Right ventricle myocardium inferior (tissue), 1 donor: ENCODE data around the gene KIAA0319L. TPM values are rescaled to one million over a fixed set of nuclear protein-coding genes. Genes with fewer than 3 reads are reported as not detected.

ENCODE experiments used
- ATAC-seq: fragments of 200-7000 bp; cut with Tn5 transposase; one replicate; pipeline ENCODE4 v1.9.1; 2020; ENCODE audit warnings: mild to moderate bottlenecking, moderate library complexity
- DNase-seq: peaks from one replicate; pipeline ENCODE4 v3.0.0; 2021; ENCODE audit errors: missing footprints
- intact Hi-C: fragments of 100-400 bp; cut with DNase I; formaldehyde crosslinking; loops from one replicate; pipeline ENCODE4 v1.11.0; 2022
- total RNA-seq: library from RNA; stranded (reverse); fragmentation: NEBNext Ultra II Directional; extraction: Animal tissue kit (Norgen Biotek cat#: 25700); gene quantifications from one replicate; pipeline ENCODE4 v1.2.1, GENCODE V29; 2021
- donor health status: DM: no; HTN: yes; CAD: no; lungs with severe emphysema.

Gene KIAA0319L
- total RNA-seq, 1 donor from 2014 or later = 67.7 TPM

- DNase-seq = no peak
- ATAC-seq = no peak
- intact Hi-C loops = loop anchor here (10.0 kb wide), 1 partner anchor 360 kb away; the partner anchor contains the start of gene SFPQ
Measured at GRCh38 chr1:35555212-35555584, 2.0 kb downstream of the KIAA0319L start.

DNA sequence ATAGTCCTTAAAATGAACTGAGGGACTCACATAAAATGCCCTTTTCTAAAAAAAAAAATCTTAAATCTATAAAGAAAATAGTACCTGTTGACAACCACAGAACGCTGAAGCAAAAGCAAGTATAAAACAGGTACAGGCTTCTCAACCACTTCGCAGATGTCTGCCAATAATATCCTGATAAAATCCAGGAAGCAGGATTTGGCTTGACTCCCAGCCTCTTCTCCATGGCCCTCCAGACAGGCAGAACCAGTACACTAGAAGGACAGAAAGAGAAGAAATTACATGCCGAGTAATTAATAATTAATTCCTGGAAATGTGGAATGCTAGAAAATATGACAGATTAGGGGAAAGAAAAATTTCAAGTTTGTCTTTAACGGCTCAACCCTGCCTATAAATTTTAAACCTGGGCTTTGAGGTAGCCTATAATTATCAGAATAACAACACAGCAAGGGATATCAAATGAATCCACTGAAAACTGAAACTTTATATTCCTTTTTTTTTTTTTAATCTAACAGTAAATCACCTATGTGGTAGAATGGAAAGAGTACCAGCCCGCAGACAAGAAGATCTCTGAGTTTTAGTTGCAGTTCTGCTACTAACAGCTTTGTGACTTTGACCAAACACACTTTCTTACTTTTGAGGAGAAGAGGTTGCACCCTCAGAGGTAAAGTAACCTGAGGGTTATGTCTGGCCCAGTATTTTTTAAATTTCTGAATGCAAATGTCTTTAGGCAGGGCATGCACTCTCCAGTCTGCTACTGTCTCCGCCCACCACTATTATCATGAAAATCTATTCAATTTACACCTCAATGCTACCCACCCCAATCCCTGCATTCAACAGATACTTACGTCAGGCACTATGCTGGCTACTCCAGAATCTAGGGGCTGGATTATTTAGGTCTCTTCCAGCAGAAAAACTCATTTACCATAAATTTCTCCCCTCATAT lies 2.7 kb downstream of the KIAA0319L start:
- ATAC-seq (no peak), DNase-seq (no peak)
- intact Hi-C loops = loop anchor here (10.0 kb wide), 1 partner anchor 360 kb away; the partner anchor contains the start of gene SFPQ

DNA sequence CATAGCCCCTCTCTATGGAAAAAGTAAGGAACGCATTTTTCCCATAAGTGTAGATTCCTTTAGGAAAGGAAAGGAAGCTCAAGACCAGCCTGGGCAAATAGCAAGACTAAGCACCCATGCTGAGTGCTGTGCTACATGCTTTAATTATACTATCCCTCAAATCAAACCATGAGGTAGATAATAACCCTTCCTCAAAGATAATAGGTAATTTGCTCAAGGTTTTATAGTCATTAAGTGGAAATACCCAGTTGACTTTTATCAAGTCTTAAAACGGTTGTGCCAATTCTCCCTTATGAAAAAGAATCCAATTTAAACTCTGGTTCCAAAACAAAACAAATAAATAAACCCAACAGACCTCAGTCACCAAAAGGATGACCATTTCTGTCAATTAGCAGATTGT lies 3.4 kb downstream of the KIAA0319L start:
- DNase-seq (no peak), ATAC-seq (no peak)
- intact Hi-C loops = loop anchor here (10.0 kb wide), 1 partner anchor 359 kb away; the partner anchor contains the start of gene SFPQ

- ATAC-seq = no peak
- DNase-seq = no peak
- intact Hi-C loops = no loop called here
Measured at GRCh38 chr1:35546614-35547013, 10.6 kb downstream of the KIAA0319L start.

DNA sequence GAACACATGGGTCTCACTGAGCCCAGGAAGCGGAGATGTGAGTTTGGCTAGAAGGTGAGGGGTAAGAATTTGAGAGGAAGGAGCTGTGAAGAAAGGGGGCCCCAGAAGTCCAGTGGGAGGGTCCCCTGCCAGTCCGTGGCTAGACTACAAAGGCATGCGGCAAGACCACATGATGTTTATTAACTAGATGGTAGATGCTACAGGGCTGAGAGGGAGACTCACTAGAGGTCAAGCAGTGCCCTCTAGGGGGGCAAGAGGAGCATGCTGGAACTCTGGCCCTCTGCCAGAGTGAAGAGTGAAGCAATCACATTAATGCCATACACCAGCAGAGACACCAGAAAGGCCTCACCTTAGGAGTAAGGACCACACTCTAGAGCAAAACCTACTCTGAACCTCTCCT lies 12.2 kb downstream of the KIAA0319L start:
- peak; percentile 84 for ATAC-seq
- DNase-seq = no peak
- intact Hi-C loops = loop anchor here (5.0 kb wide), 1 partner anchor 93 kb away; no protein-coding TSS in a partner anchor

- DNase-seq (no peak), ATAC-seq (peak; percentile 49)
- intact Hi-C loops = loop anchor here (5.0 kb wide), 1 partner anchor 88 kb away; no protein-coding TSS in a partner anchor
Measured at GRCh38 chr1:35539824-35540261, 17.4 kb downstream of the KIAA0319L start.

DNA sequence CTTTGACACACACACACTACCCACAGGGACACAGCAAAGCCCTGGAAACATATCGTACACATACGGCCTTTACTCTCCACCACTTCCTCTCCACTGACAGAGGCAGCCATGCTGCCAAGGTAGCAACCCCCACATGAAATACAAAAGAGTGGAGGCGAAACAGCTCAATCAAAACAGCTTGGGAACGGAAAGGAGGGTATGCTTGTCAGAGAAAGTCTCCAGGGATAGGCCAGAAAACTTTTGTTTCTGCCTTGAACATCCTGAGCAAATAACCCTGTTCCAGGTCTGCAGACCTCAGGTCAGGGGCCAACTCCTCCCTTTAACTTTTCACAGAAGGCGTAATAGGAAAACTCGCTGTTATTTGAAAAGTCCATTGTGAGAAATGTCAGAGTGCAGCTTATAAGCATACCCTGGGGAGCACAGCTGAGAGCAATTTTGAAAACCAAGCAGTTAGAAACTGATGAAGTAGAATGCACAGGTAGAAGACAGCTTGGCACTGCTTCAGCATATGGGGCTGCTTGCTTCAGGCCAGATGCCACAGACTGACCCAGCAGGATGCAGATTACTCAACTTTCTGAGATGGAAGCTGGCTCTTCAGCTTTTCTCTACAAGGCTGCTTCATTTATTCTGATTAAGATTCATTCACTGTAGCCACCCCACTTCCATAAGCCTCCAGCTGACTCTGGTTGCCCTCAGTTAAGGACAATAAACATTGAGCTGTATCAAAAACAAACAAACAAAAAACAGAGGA lies 18.0 kb downstream of the KIAA0319L start:
- ATAC-seq = peak; percentile 29
- intact Hi-C loops = no loop called here
- DNase-seq = no peak

- ATAC-seq (no peak), DNase-seq (no peak)
- intact Hi-C loops = no loop called here
Measured at GRCh38 chr1:35537806-35538205, 19.4 kb downstream of the KIAA0319L start.

- intact Hi-C loops = no loop called here
- DNase-seq = no peak
- ATAC-seq = no peak
Measured at GRCh38 chr1:35536556-35537162, 20.5 kb downstream of the KIAA0319L start.

DNA sequence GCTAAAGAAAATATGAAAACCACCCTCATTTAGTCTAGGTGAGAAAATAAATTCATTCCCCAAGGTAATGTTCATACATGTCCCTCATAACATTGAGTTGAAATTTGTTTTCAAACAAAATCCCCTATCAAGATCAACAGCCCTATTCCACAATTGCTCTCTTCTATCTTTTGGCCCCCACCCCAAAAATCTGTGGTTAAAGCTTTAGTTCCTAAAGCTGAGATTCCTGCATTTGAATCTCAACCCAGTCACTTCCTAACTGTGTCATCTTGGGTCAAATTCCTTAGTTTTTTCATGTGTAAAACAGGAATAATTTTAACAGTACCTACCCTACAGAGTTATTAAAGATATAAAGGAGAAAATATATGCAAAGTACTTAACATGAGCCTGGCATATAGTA lies 22.0 kb downstream of the KIAA0319L start:
- DNase-seq (no peak), ATAC-seq (no peak)
- intact Hi-C loops = no loop called here

DNA sequence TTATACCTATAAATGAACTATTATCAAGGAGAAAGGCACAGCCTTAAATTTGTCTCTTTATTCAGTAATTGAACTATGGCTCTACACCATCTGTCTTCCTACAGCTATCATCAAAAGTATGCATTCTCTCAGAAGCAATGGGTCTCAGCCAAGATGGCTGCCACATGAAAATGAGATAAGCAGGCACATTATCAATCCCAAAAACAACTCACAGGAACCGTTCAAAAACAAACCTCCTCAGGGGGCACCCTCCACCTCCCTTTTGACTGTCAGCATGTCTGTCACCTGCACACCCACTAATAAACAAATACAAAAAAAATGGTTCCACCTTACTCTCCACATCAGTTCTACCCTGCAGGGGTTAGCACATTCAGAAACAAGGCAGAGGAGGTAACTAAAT lies 23.6 kb downstream of the KIAA0319L start:
- intact Hi-C loops = no loop called here
- ATAC-seq = no peak
- DNase-seq = no peak

- ATAC-seq (no peak), DNase-seq (no peak)
- intact Hi-C loops = no loop called here
Measured at GRCh38 chr1:35532497-35533223, 24.5 kb downstream of the KIAA0319L start.

DNA sequence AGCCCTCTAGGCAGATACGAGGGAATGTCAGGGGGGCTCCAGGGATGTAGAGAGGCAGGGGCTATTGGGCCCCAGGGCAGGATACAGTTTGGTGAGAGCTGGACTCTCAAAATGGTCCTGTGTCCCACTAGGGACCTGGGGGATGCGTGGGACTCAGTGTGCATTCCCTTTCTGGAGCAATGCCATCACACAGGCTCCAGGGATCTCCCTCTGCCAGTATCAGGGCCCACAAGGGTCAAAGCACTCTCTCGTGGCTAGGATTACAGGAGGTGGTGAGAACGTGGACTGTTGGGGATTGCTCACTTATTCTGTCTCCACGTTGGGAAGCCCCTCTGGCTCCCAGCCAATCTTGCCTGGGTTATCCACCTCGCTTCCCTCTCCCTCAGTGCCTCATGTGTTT lies 25.8 kb downstream of the KIAA0319L start:
- DNase-seq (no peak), ATAC-seq (peak; percentile 32)
- intact Hi-C loops = no loop called here

- peak; percentile 60 for DNase-seq
- intact Hi-C loops = no loop called here
- peak; percentile 89 for ATAC-seq
Measured at GRCh38 chr1:35530946-35531345, 26.3 kb downstream of the KIAA0319L start.

DNA sequence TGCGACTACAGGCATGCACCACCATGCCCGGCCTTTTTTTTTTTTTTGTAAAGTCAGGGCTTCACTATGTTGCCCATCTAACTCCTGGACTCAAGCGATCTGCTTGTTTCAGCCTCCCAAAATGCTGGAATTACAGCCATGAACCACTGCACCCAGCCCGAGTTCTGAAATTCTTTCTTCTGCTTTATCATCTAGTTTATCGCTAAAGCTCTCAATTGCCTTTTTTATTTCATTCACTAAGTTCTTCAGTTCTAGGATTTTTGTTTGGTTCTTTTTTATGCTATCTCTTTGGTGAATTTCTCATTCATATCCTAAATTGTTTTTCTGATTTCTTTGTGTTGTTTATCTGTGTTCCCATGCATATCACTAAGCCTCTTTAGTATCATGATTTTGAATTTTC lies 27.0 kb downstream of the KIAA0319L start:
- intact Hi-C loops = no loop called here
- no peak for DNase-seq
- no peak for ATAC-seq

GRCh38 chr1:35524106-35524505 lies 33.1 kb downstream of the KIAA0319L start:
- intact Hi-C loops = no loop called here
- DNase-seq (no peak), ATAC-seq (no peak)

- intact Hi-C loops = no loop called here
- ATAC-seq (no peak), DNase-seq (no peak)
Measured at GRCh38 chr1:35519432-35519831, 37.8 kb downstream of the KIAA0319L start.

GRCh38 chr1:35518183-35518582 lies 39.0 kb downstream of the KIAA0319L start:
- intact Hi-C loops = no loop called here

DNA sequence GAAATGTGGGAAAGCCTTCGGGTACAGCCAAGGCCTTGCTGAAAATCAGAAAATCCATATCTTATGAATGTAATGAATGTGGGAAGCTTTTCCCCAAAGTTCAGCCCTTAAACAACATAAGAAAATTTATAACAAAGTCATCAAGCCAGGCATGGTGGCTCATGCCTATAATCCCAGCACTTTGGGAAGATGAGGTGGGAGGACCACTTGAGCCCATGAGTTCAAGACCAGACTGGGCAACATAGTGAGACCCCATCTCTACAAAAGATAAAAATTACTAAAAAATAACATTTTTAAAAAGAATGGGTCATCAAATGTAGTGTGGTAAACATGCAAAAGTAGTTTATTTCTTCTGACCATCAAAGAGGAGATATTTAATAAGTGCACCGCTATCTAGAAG lies 45.9 kb downstream of the KIAA0319L start:
- ATAC-seq = no peak
- intact Hi-C loops = no loop called here
- DNase-seq = no peak

More at GRCh38 chr1:35518183-35518582, 39.0 kb downstream of the KIAA0319L start:
- no peak for ATAC-seq
- no peak for DNase-seq
